AG04450 (cell line): ENCODE measurements around the gene ITGB5. TPM values are rescaled to one million over a fixed set of nuclear protein-coding genes. Genes with fewer than 3 reads are reported as not detected.

ENCODE experiments used
- CTCF ChIA-PET: fragments of 300-600, 350-600 bp; formaldehyde crosslinking; extraction: SDS; loops from one replicate; lab custom pipeline; 2022; ENCODE audit warnings: antibody characterized with exemption, inconsistent platforms; lab: Charles Lee
- POLR2A ChIA-PET: fragments of 350-600 bp; formaldehyde crosslinking; extraction: SDS; loops from one replicate; lab custom pipeline; 2021; ENCODE audit warnings: antibody characterized with exemption, inconsistent platforms; lab: Yijun Ruan, JAX
- DNase-seq: peaks from one replicate; pipeline ENCODE4 v3.0.0-alpha.2; 2011; ENCODE audit warnings: low read depth, low spot score
- H3K27ac ChIP-seq: one replicate; pipeline ENCODE4 v1.5.1; 2012; ENCODE audit warnings: low read depth, low read length, control low read depth
- H3K27me3 ChIP-seq: one replicate; pipeline ENCODE4 v1.6.0; 2012; ENCODE audit warnings: low read length; ENCODE audit not compliant: control insufficient read depth, insufficient read depth
- H3K4me3 ChIP-seq: 2 replicates; pipeline ENCODE4 v1.5.1; 2011; ENCODE audit warnings: mild to moderate bottlenecking, low read depth, low read length, control low read depth
- H3K9me3 ChIP-seq: 2 replicates; pipeline ENCODE4 v1.5.1; 2012; ENCODE audit warnings: low read length; ENCODE audit not compliant: control insufficient read depth, insufficient read depth
- polyA plus RNA-seq: library from polyadenylated mRNA; depleted of rRNA; stranded (reverse); fragments of >200 nt; gene quantifications from 2 replicates; pipeline ENCODE4 v1.2.3, GENCODE V29; 2011
- TF ChIP-seq, protein P1 (sequence below): IDR thresholded peaks from 2 replicates; pipeline ENCODE4 v1.5.1; 2011; ENCODE audit warnings: low read depth, low read length, control low read depth, inconsistent platforms

Gene ITGB5
- polyA plus RNA-seq, 1 experiment: 127 TPM

DNA sequence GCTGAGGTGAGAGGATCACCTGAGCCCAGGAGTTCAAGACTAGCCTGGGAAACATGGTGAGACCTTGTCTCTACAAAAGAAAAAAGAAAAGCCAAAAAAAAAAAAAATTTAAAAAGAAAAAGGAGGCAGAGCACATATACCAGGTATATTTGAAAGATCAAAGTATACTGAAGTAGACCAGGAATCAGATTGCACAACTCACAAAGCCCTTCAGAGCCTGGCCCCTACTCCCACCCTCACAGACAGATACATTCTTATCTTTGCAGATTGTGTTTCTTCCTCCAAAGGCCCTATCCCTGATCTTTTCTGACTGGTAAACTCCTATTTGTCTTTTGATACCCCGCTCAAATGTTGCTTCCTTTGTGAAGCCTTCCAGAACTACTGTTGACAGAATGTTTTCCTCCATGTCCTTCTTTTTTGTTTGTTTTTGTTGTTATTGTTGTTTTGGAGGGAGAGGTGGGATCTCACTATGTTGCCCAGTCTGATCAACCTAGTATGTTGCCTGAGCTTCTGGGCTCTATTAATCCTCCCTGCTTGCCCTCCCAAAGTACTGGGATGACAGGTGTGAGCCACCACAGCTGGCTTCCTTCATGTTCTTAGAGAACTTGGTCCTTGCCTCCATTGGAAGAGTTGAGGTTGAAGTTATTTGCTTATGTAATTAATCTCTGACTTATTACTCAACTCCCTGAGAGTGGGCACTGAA is 9.8 kb upstream of the ITGB5 start:
- DNase-seq: no peak
- POLR2A ChIA-PET: interaction anchor here (0.6 to 0.7 kb wide), 2 partner anchors 39 to 105 kb away, joined by 6 to 7 read pairs; no protein-coding TSS in a partner anchor
- TF ChIP-seq, protein P1, sequence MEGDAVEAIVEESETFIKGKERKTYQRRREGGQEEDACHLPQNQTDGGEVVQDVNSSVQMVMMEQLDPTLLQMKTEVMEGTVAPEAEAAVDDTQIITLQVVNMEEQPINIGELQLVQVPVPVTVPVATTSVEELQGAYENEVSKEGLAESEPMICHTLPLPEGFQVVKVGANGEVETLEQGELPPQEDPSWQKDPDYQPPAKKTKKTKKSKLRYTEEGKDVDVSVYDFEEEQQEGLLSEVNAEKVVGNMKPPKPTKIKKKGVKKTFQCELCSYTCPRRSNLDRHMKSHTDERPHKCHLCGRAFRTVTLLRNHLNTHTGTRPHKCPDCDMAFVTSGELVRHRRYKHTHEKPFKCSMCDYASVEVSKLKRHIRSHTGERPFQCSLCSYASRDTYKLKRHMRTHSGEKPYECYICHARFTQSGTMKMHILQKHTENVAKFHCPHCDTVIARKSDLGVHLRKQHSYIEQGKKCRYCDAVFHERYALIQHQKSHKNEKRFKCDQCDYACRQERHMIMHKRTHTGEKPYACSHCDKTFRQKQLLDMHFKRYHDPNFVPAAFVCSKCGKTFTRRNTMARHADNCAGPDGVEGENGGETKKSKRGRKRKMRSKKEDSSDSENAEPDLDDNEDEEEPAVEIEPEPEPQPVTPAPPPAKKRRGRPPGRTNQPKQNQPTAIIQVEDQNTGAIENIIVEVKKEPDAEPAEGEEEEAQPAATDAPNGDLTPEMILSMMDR: no peak
- CTCF ChIA-PET: interaction anchor here (0.6 to 3.2 kb wide), 4 partner anchors 44 to 136 kb away, joined by 3 to 16 read pairs (median 3); no protein-coding TSS in a partner anchor
- Histone ChIP-seq H3K27ac (no peak overlapping the region), H3K27me3 (no peaks in the 10 kb centered on the region), H3K4me3 (no peak overlapping the region), H3K9me3 (no peaks in the 10 kb centered on the region)

DNA sequence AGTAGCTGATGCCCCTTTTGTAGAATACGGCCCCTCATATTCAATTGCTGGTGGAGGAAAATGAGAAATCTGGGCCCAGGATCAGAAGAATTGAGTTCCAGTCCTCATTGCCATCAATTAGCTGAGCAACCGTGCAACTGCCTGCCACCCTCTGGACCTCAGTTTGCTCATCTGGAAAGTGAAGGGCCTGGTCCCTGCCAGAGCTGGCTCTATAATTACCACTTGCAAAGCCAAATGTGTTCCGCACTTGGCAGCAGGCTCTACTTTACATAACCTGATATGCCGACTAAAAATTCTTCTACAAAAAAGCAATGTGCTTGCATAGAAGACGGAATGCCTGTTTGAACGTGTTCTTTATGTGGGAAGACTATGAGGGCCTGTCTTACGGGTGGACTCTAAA is 8.6 kb upstream of the ITGB5 start:
- CTCF ChIA-PET: interaction anchor here (0.7 to 3.2 kb wide), 2 partner anchors 109 to 135 kb away, joined by 3 to 16 read pairs; no protein-coding TSS in a partner anchor
- Histone ChIP-seq H3K27me3 (no peaks in the 10 kb centered on the region), H3K9me3 (no peaks in the 10 kb centered on the region), H3K4me3 (no peak overlapping the region), H3K27ac (no peak overlapping the region)
- DNase-seq: no peak
- POLR2A ChIA-PET: interaction anchor here (0.7 kb wide), 2 partner anchors 61 to 104 kb away, joined by 4 to 6 read pairs; no protein-coding TSS in a partner anchor
- TF ChIP-seq, protein P1: no peak

DNA sequence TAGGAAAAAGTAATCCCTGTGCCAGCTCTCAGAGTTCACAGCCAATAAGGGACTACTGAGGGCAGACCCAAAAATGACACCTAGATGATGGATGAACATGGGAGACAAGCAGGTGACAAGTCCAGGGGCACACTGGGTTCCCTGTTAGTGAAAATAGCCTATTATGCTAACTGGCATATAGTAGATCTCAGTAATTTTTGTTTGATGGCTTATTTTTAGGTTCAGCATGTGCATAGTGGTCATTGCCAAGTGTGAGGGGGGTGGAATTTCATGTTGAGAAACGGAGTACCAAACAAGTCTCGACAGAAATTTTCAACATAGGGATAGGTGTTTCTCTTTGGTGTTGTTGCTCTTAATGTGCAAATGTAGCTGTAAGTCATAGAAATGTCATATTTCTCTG is 6.4 kb upstream of the ITGB5 start:
- CTCF ChIA-PET: interaction anchor here (0.8 to 2.2 kb wide), 3 partner anchors 8 to 133 kb away, joined by 3 to 12 read pairs (median 4); no protein-coding TSS in a partner anchor

DNA sequence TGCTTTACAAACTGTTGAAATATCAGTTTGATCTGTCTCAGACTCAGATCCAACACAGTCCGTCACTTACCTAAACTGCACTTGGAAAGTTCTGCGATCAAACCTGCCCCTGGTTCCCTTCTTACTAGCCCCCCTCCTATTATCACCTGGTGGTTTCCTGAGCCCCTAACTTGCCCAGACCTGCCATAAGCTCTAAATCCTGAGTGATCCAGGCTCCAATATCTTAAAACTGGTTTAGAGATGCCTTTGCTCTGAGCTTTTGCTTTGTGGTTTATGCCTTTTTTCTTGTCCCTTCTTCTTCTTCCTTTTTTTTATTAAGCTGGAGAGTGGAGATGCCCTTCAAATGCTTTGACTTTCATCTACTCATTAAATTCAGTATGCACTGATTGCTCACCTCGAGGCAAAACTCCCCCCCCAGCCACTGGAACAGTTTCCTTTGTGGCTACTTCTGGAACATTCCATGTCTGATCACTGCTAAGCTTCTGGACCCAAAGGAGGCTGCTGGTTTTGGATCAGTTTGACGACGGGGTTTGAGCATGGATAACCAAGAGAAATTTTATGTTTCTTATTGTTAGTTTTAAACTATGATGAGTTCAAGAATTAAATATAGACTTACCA is 3.5 kb upstream of the ITGB5 start:
- Histone ChIP-seq H3K9me3 (no peaks in the 10 kb centered on the region; the same call in 1 of the 2 replicates), H3K4me3 (no peak overlapping the region), H3K27me3 (no peaks in the 10 kb centered on the region), H3K27ac (no peak overlapping the region)
- ChIA-PET CTCF (interaction anchor here (1.4 to 4.4 kb wide), 2 partner anchors 11 to 130 kb away, joined by 4 to 32 read pairs; no protein-coding TSS in a partner anchor), POLR2A (no interaction called here)
- TF ChIP-seq, protein P1: no peak
- DNase-seq: no peak

More for the DNA sequence above, 6.4 kb upstream of the ITGB5 start:
- TF ChIP-seq, protein P1: no peak
- no peaks in the 10 kb centered on the region for H3K27me3 ChIP-seq
- no peaks in the 10 kb centered on the region for H3K9me3 ChIP-seq
- DNase-seq: no peak
- H3K4me3 ChIP-seq: no peak overlapping the region
- no peak overlapping the region for H3K27ac ChIP-seq
- POLR2A ChIA-PET: interaction anchor here (0.6 kb wide), 1 partner anchor 74 kb away, joined by 5 read pairs; no protein-coding TSS in a partner anchor
